ENCODE measurements around the gene CDC42BPB.

Gene CDC42BPB

GRCh38 chr14:102944448-102945330 is 112.7 kb downstream of the CDC42BPB start:
- no peak for TF ChIP-seq CTCF (IDR thresholded peaks at IDR 0.05)

- TF ChIP-seq CTCF (IDR thresholded peaks at IDR 0.05), result no peak
These were observed 113.4 kb downstream of the CDC42BPB start for GRCh38 chr14:102943979-102944378.

GRCh38 chr14:102943454-102943853 is 113.9 kb downstream of the CDC42BPB start:
- TF ChIP-seq CTCF (IDR thresholded peaks at IDR 0.05), result no peak

- no peak for TF ChIP-seq CTCF (IDR thresholded peaks at IDR 0.05)
These were observed 115.3 kb downstream of the CDC42BPB start for GRCh38 chr14:102942069-102942468.

- TF ChIP-seq CTCF (IDR thresholded peaks at IDR 0.05), result no peak
These were observed 115.8 kb downstream of the CDC42BPB start for GRCh38 chr14:102941419-102942011.

- no peak for TF ChIP-seq CTCF (IDR thresholded peaks at IDR 0.05)
These were observed 116.5 kb downstream of the CDC42BPB start for GRCh38 chr14:102940729-102941362.

GRCh38 chr14:102939820-102940561 is 117.4 kb downstream of the CDC42BPB start:
- TF ChIP-seq CTCF (IDR thresholded peaks at IDR 0.05), result peak; percentile 12; the same call in 1 of the 2 replicates

Measured in LNCAP (cell line).